H1 (cell line): Measurements from ENCODE around the gene VWCE. TPM values are rescaled to one million over a fixed set of nuclear protein-coding genes. Genes with fewer than 3 reads are reported as not detected.

Source experiments
- CTCF ChIA-PET: fragments of 300-600 bp; sonication (Branson Sonifier 250); formaldehyde crosslinking; loops from one replicate; lab custom pipeline; 2021; ENCODE audit not compliant: partially characterized antibody; lab: Charles Lee
- POLR2A ChIA-PET: fragments of 300-600 bp; sonication (Branson Sonifier 250); formaldehyde crosslinking; loops from one replicate; lab custom pipeline; 2021; ENCODE audit warnings: inconsistent platforms; ENCODE audit not compliant: partially characterized antibody; lab: Charles Lee
- DNase-seq, 2 experiments: peaks; one replicate each; pipeline versions ENCODE4 v3.0.0 to v3.0.0-alpha.2; 2010 to 2022; ENCODE audit warnings: low spot score in 2 of 2, low read depth in 1 of 2, mixed read lengths in 1 of 2
- FAIRE-seq: peaks from 2 replicates; lab custom pipeline; 2011; peaks lifted over from hg19 to GRCh38; lab: Jason Lieb, UNC
- H2AFZ ChIP-seq: 2 replicates; pipeline ENCODE4 v1.8.1; 2012; ENCODE audit warnings: low read length, inconsistent platforms
- H2AK5ac ChIP-seq: 2 replicates; pipeline ENCODE4 v1.6.1; 2013; ENCODE audit warnings: low read depth, low read length
- H2BK120ac ChIP-seq: replicated peaks from 2 replicates; pipeline ENCODE3; 2013; ENCODE audit warnings: low read depth, low read length, inconsistent platforms
- H2BK12ac ChIP-seq: 2 replicates; pipeline ENCODE4 v1.6.1; 2013; ENCODE audit warnings: low read depth, low read length
- H2BK15ac ChIP-seq: 2 replicates; pipeline ENCODE4 v1.6.1; 2013; ENCODE audit warnings: low read length
- H2BK20ac ChIP-seq: 2 replicates; pipeline ENCODE4 v1.6.1; 2013; ENCODE audit warnings: low read length
- H2BK5ac ChIP-seq: 2 replicates; pipeline ENCODE4 v1.6.1; 2013; ENCODE audit warnings: low read depth, low read length
- H3K14ac ChIP-seq: 2 replicates; pipeline ENCODE4 v1.6.1; 2013; ENCODE audit warnings: inconsistent platforms; ENCODE audit not compliant: insufficient read length
- H3K18ac ChIP-seq: 2 replicates; pipeline ENCODE4 v1.6.1; 2013; ENCODE audit warnings: low read length; ENCODE audit errors: extremely low read depth
- H3K23ac ChIP-seq: 2 replicates; pipeline ENCODE4 v1.6.1; 2013; ENCODE audit warnings: inconsistent platforms; ENCODE audit not compliant: insufficient read length
- H3K23me2 ChIP-seq: 2 replicates; pipeline ENCODE4 v1.6.1; 2013; ENCODE audit warnings: low read depth, low read length
- H3K27ac ChIP-seq: 2 replicates; pipeline ENCODE4 v1.6.1; 2011; ENCODE audit warnings: low read depth, low read length, inconsistent platforms
- H3K27me3 ChIP-seq, 4 experiments: replicated peaks in 1 of 4; 1 replicate in 1 of 4; 2 replicates in 3 of 4; pipeline versions ENCODE4 v1.6.1 to v1.8.1; 2011 to 2013; ENCODE audit warnings: low read length in 3 of 4, mild to moderate bottlenecking in 3 of 4, inconsistent platforms in 2 of 4, mixed read lengths in 2 of 4, moderate library complexity in 1 of 4; ENCODE audit not compliant: control insufficient read depth in 3 of 4, insufficient read depth in 3 of 4; ENCODE audit errors: extremely low read depth in 1 of 4
- H3K36me3 ChIP-seq, 4 experiments: 2 replicates each; pipeline versions ENCODE4 v1.6.1 to v1.8.1; 2011 to 2013; ENCODE audit warnings: mild to moderate bottlenecking in 4 of 4, low read length in 3 of 4, moderate library complexity in 2 of 4, control low read depth in 1 of 4, inconsistent platforms in 1 of 4; ENCODE audit not compliant: insufficient read depth in 4 of 4, control insufficient read depth in 2 of 4
- H3K4ac ChIP-seq: replicated peaks from 2 replicates; pipeline ENCODE3; 2013; ENCODE audit warnings: low read length, low read depth, mixed read lengths, inconsistent platforms; ENCODE audit not compliant: insufficient read length
- H3K4me1 ChIP-seq, 4 experiments: replicated peaks in 1 of 4; 1 replicate in 1 of 4; 2 replicates in 3 of 4; pipeline versions ENCODE4 v1.6.1 to v1.8.1; 2011 to 2013; ENCODE audit warnings: low read length in 3 of 4, inconsistent platforms in 2 of 4, mixed read lengths in 1 of 4; ENCODE audit not compliant: insufficient read depth in 4 of 4, control insufficient read depth in 3 of 4
- H3K4me2 ChIP-seq, 2 experiments: 2 replicates each; pipeline versions ENCODE4 v1.6.1 to v1.8.1; 2011 to 2013; ENCODE audit warnings: low read depth in 2 of 2, low read length in 2 of 2, control low read depth in 1 of 2, inconsistent platforms in 1 of 2, mild to moderate bottlenecking in 1 of 2; ENCODE audit not compliant: insufficient read depth in 1 of 2
- H3K4me3 ChIP-seq, 4 experiments: fragments of 200-600, 300-600 bp in 1 of 4; sonication (generic), shearing (Covaris generic), sonication (Bioruptor Twin) in 1 of 4; 2 replicates each; pipeline versions ENCODE4 v1.5.1 to v1.8.1; 2011 to 2016; ENCODE audit warnings: low read length in 4 of 4, low read depth in 3 of 4, control low read depth in 2 of 4, inconsistent platforms in 2 of 4, mild to moderate bottlenecking in 2 of 4, mixed read lengths in 1 of 4, moderate library complexity in 1 of 4; ENCODE audit not compliant: insufficient read depth in 2 of 4; ENCODE audit errors: extremely low read depth in 1 of 4
- H3K56ac ChIP-seq: replicated peaks from 2 replicates; pipeline ENCODE3; 2013; ENCODE audit warnings: low read depth, mild to moderate bottlenecking, mixed read lengths, low read length, inconsistent platforms; ENCODE audit not compliant: insufficient read length
- H3K79me1 ChIP-seq: 2 replicates; pipeline ENCODE4 v1.6.1; 2013; ENCODE audit warnings: low read depth, low read length, control low read depth
- H3K79me2 ChIP-seq, 2 experiments: 2 replicates each; pipeline versions ENCODE4 v1.6.1 to v1.8.1; 2012 to 2013; ENCODE audit warnings: low read length in 2 of 2, mild to moderate bottlenecking in 2 of 2, inconsistent platforms in 1 of 2; ENCODE audit not compliant: insufficient read depth in 2 of 2, control insufficient read depth in 1 of 2
- H3K9ac ChIP-seq, 4 experiments: replicated peaks in 1 of 4; 1 replicate in 1 of 4; 2 replicates in 3 of 4; pipeline versions ENCODE4 v1.6.1 to v1.8.1; 2011 to 2013; ENCODE audit warnings: low read depth in 3 of 4, low read length in 3 of 4, control low read depth in 2 of 4, mild to moderate bottlenecking in 2 of 4, moderate library complexity in 2 of 4, inconsistent platforms in 1 of 4; ENCODE audit errors: extremely low read depth in 1 of 4
- H3K9me3 ChIP-seq, 2 experiments: 2 replicates each; pipeline versions ENCODE4 v1.6.1 to v1.8.1; 2012 to 2013; ENCODE audit warnings: mild to moderate bottlenecking in 2 of 2, moderate library complexity in 2 of 2, control low read depth in 1 of 2, inconsistent platforms in 1 of 2, low read depth in 1 of 2, low read length in 1 of 2, mixed read lengths in 1 of 2; ENCODE audit not compliant: insufficient read depth in 2 of 2
- H4K20me1 ChIP-seq, 2 experiments: replicated peaks in 1 of 2; 2 replicates each; pipeline versions ENCODE3 to v1.8.1; 2011 to 2013; ENCODE audit warnings: inconsistent platforms in 2 of 2, low read length in 2 of 2, mild to moderate bottlenecking in 1 of 2; ENCODE audit not compliant: insufficient read depth in 2 of 2, control insufficient read depth in 1 of 2
- H4K5ac ChIP-seq: 2 replicates; pipeline ENCODE4 v1.6.1; 2013; ENCODE audit warnings: low read length, low read depth, mixed read lengths, inconsistent platforms; ENCODE audit not compliant: insufficient read length
- H4K8ac ChIP-seq: 2 replicates; pipeline ENCODE4 v1.8.0; 2013; ENCODE audit warnings: mild to moderate bottlenecking, moderate library complexity, low read length, inconsistent platforms; ENCODE audit not compliant: insufficient read depth; ENCODE audit errors: extremely low read depth
- H4K91ac ChIP-seq: replicated peaks from 2 replicates; pipeline ENCODE3; 2013; ENCODE audit warnings: low read length, mixed read lengths, inconsistent platforms; ENCODE audit not compliant: insufficient read length
- CBX5 ChIP-seq: fragments of 300-800, 300-1000 bp; sonication (generic); IDR thresholded peaks from 2 replicates; pipeline ENCODE4 v1.7.1; 2016; ENCODE audit warnings: antibody characterized with exemption, low read length, low read depth
- CEBPB ChIP-seq: IDR thresholded peaks from 2 replicates; pipeline ENCODE4 v1.6.1; 2012; ENCODE audit warnings: low read depth, low read length
- CREB1 ChIP-seq: IDR thresholded peaks from 2 replicates; pipeline ENCODE4 v1.6.1; 2012; ENCODE audit warnings: inconsistent platforms
- EGR1 ChIP-seq: IDR thresholded peaks from 2 replicates; pipeline ENCODE4 v1.6.1; 2011; ENCODE audit warnings: low read depth, low read length, borderline replicate concordance
- FOSL1 ChIP-seq: IDR thresholded peaks from 2 replicates; pipeline ENCODE4 v1.6.1; 2011; ENCODE audit warnings: mild to moderate bottlenecking, low read depth, low read length, moderate library complexity; ENCODE audit not compliant: insufficient read depth
- GABPA ChIP-seq: IDR thresholded peaks from 2 replicates; pipeline ENCODE4 v1.6.1; 2011; ENCODE audit warnings: mild to moderate bottlenecking, low read length, moderate library complexity, borderline replicate concordance; ENCODE audit not compliant: insufficient read depth
- RAD21 ChIP-seq, 2 experiments: IDR thresholded peaks in 1 of 2; conservative IDR thresholded peaks in 1 of 2; 2 replicates each; pipeline ENCODE4 v1.6.1; 2011; ENCODE audit warnings: low read depth in 2 of 2, low read length in 2 of 2, improper control_type of control experiment in 1 of 2, inconsistent platforms in 1 of 2, mild to moderate bottlenecking in 1 of 2, moderate library complexity in 1 of 2
- RXRA ChIP-seq: IDR thresholded peaks from 2 replicates; pipeline ENCODE4 v1.6.1; 2011; ENCODE audit warnings: low read depth, mild to moderate bottlenecking, low read length, moderate library complexity; ENCODE audit not compliant: insufficient read depth
- TCF12 ChIP-seq: IDR thresholded peaks from 2 replicates; pipeline ENCODE4 v1.6.1; 2011; ENCODE audit warnings: low read depth, mild to moderate bottlenecking, low read length
- YY1 ChIP-seq: IDR thresholded peaks from 2 replicates; pipeline ENCODE4 v1.6.1; 2011; ENCODE audit warnings: low read depth, mild to moderate bottlenecking, low read length
- whole genome bisulfite sequencing, 2 experiments: shearing (Covaris generic) in 1 of 2; methylation state at CpG; one replicate each; pipeline versions ENCODE4 v1.1.6 to v1.1.7; 2013 to 2015; ENCODE audit warnings: low lambda C conversion rate in 2 of 2, mixed read lengths in 2 of 2, inconsistent platforms in 1 of 2, low coverage in 1 of 2, missing lambda C conversion rate in 1 of 2; ENCODE audit not compliant: insufficient replicate concordance in 2 of 2, insufficient coverage in 1 of 2, insufficient read length in 1 of 2; ENCODE audit errors: extremely low coverage in 1 of 2, missing lambda C conversion rate in 1 of 2; 5-methylcytosine and 5-hydroxymethylcytosine counted together
- polyA plus RNA-seq, 7 experiments: library from polyadenylated mRNA; depleted of rRNA in 3 of 7; stranded (reverse) in 5 of 7; unstranded in 2 of 7; fragments of >200 nt in 5 of 7; fragments of 200-250 nt in 2 of 7; gene quantifications; 1 replicate in 5 of 7; 2 replicates in 1 of 7; 4 replicates in 1 of 7; pipeline versions ENCODE4 v1.2.1 to v1.2.3, GENCODE V29; 2011 to 2013; ENCODE audit warnings: missing spikeins in 2 of 7, mixed read lengths in 2 of 7
- total RNA-seq: library from RNA; stranded (reverse); fragmentation: NEBNext Ultra II Directional; extraction: Animal tissue kit (Norgen Biotek cat#: 25700); gene quantifications from 2 replicates; pipeline ENCODE4 v1.2.1, GENCODE V29; 2021
- TF ChIP-seq, protein P1 (sequence below): IDR thresholded peaks from 2 replicates; pipeline ENCODE4 v1.6.1; 2012; ENCODE audit warnings: low read length, inconsistent platforms

The VWCE gene
- total and polyA plus RNA-seq, 2 of the 8 experiments (the other 6 are each of a cell fraction or from before 2014, with no cell fraction given) = 9.5 to 12.3 TPM

DNA sequence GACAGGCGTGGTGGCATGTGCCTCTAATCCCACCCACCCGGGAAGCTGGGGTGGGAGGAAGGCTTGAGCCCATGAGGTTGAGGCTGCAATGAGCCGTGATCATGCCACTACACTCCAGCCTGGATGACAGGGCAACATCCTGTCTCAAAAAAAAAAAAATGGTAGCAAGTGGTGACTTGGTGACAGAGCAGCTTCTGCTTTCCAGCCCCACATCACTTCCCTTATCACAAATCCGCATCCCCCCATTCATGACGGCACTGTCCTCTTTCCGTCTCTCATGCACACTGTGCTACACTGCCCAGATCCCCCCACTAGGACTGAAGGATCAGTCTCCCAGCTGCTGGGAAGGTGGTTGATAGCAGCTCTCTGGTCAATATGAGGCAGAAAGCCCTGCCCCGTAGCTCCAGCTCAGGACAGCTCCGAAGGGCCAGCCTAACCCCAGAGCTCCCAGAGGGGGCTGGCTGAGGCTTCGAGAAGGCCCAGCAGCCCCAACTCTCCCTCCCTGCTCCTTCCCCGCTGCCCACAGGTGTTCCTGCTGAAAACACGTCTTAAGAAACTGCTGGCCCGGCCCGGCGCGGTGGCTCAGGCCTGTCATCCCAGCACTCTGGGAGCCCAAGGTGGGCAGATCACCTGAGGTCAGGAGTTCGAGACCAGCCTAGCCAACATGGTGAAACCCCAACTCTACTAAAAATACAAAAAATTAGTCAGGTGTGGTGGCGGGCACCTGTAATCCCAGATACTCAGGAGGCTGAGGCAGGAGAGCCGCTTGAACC lies 38.2 kb downstream of the VWCE start:
- H3K4ac ChIP-seq = no peak overlapping the region
- peak overlapping the region; percentile 4; the same call in 1 of the 2 replicates for H4K8ac ChIP-seq
- H3K14ac ChIP-seq = no peak overlapping the region
- DNase-seq (no peak), FAIRE-seq (no peak)
- H3K56ac ChIP-seq = no peak overlapping the region
- H3K4me3 ChIP-seq = no peak overlapping the region
- H4K5ac ChIP-seq = no peak overlapping the region
- no peak overlapping the region for H2BK12ac ChIP-seq
- H3K4me1 ChIP-seq = no peaks in the 10 kb centered on the region; a peak in 1 of 7 replicates
- H3K36me3 ChIP-seq = no peaks in the 10 kb centered on the region; a peak in 1 of 8 replicates
- no peak overlapping the region for H3K9ac ChIP-seq
- H3K9me3 ChIP-seq = no peaks in the 10 kb centered on the region
- H2BK5ac ChIP-seq = no peak overlapping the region
- H2AK5ac ChIP-seq = no peak overlapping the region
- H3K18ac ChIP-seq = no peak overlapping the region
- H4K20me1 ChIP-seq = no peaks in the 10 kb centered on the region
- WGBS, 2 experiments = 92% methylated on average over 16 of the region's 18 CpGs; no CpG with 5 or more reads in 1 of the 2 experiments
- no peak overlapping the region for H2BK15ac ChIP-seq
- H3K23me2 ChIP-seq = no peaks in the 10 kb centered on the region
- no peak overlapping the region for H2BK120ac ChIP-seq
- H2AFZ ChIP-seq = no peak overlapping the region
- H2BK20ac ChIP-seq = no peak overlapping the region
- no peak overlapping the region for H3K27ac ChIP-seq
- H3K23ac ChIP-seq = no peak overlapping the region
- ChIA-PET POLR2A (interaction anchor here (0.7 to 1.5 kb wide), 2 partner anchors 10 to 61 kb away, joined by 4 read pairs; no protein-coding TSS in a partner anchor), CTCF (interaction anchor here (0.8 to 3.0 kb wide), 3 partner anchors 33 to 130 kb away, joined by 3 to 12 read pairs (median 3); no protein-coding TSS in a partner anchor)
- no peak overlapping the region for H4K91ac ChIP-seq
- no peaks in the 10 kb centered on the region for H3K79me1 ChIP-seq
- no peak overlapping the region for H3K4me2 ChIP-seq
- H3K27me3 ChIP-seq = no peaks in the 10 kb centered on the region
- no peaks in the 10 kb centered on the region for H3K79me2 ChIP-seq
- TF ChIP-seq, protein P1, sequence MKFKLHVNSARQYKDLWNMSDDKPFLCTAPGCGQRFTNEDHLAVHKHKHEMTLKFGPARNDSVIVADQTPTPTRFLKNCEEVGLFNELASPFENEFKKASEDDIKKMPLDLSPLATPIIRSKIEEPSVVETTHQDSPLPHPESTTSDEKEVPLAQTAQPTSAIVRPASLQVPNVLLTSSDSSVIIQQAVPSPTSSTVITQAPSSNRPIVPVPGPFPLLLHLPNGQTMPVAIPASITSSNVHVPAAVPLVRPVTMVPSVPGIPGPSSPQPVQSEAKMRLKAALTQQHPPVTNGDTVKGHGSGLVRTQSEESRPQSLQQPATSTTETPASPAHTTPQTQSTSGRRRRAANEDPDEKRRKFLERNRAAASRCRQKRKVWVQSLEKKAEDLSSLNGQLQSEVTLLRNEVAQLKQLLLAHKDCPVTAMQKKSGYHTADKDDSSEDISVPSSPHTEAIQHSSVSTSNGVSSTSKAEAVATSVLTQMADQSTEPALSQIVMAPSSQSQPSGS = no peak
- TF ChIP-seq GABPA = no peak
- no peak for TF ChIP-seq YY1
- TF ChIP-seq RXRA = no peak
- TF ChIP-seq EGR1 = no peak
- no peak for TF ChIP-seq RAD21 (IDR thresholded peaks at IDR 0.05 in 1 of 2, conservative IDR thresholded peaks at IDR 0.05 in 1 of 2; ENCODE audit: low read depth in 2 of 2, low read length in 2 of 2)
- no peak for TF ChIP-seq CREB1
- TF ChIP-seq CEBPB = no peak
- TF ChIP-seq TCF12 = no peak
- no peak for TF ChIP-seq FOSL1
- TF ChIP-seq CBX5 = no peak
